Calu3 (cell line): ENCODE data around the gene NPW. TPM values are rescaled to one million over a fixed set of nuclear protein-coding genes. Genes with fewer than 3 reads are reported as not detected.

Experiments used
- BruUV-seq: library from RNA; stranded (reverse); fragments of 400-500 nt; replicated peaks from 2 replicates; lab custom pipeline; 2021; lab: Mats Ljungman, UMichigan
- CTCF ChIA-PET: fragments of 300-600 bp; sonication (Branson Sonifier 250); formaldehyde crosslinking; loops from one replicate; lab custom pipeline; 2022; ENCODE audit warnings: antibody characterized with exemption; lab: Charles Lee
- DNase-seq: peaks from one replicate; pipeline ENCODE4 v3.0.0; 2022
- H3K27ac Mint-ChIP-seq: one replicate; pipeline ENCODE4 v1.8.0; 2022; ENCODE audit warnings: mixed read lengths; ENCODE audit not compliant: unreplicated experiment
- H3K27me3 Mint-ChIP-seq: one replicate; pipeline ENCODE4 v1.8.0; 2022; ENCODE audit warnings: mixed read lengths; ENCODE audit not compliant: unreplicated experiment
- H3K36me3 Mint-ChIP-seq: one replicate; pipeline ENCODE4 v1.8.0; 2022; ENCODE audit warnings: mild to moderate bottlenecking, moderate library complexity, mixed read lengths; ENCODE audit not compliant: insufficient read depth, unreplicated experiment
- H3K4me1 Mint-ChIP-seq: one replicate; pipeline ENCODE4 v1.8.0; 2022; ENCODE audit warnings: mild to moderate bottlenecking, low read depth, mixed read lengths; ENCODE audit not compliant: unreplicated experiment
- H3K4me3 Mint-ChIP-seq: one replicate; pipeline ENCODE4 v1.8.0; 2022; ENCODE audit warnings: mild to moderate bottlenecking, low read depth, moderate library complexity, mixed read lengths; ENCODE audit not compliant: unreplicated experiment
- H3K9me3 Mint-ChIP-seq: one replicate; pipeline ENCODE4 v1.8.0; 2022; ENCODE audit warnings: low read depth, mixed read lengths; ENCODE audit not compliant: unreplicated experiment
- intact Hi-C: fragments of 100-400 bp; cut with micrococcal nuclease; formaldehyde crosslinking; loops from one replicate; pipeline ENCODE4 v1.10.0; 2022; ENCODE audit not compliant: unreplicated experiment
- total RNA-seq: library from RNA; stranded (reverse); gene quantifications from 2 replicates; pipeline ENCODE4 v1.2.3, GENCODE V29; 2022
- TF ChIP-seq, protein P1 (sequence below): fragments of 200-600 bp; IDR thresholded peaks from one replicate; pipeline ENCODE4 v1.8.0; 2022; ENCODE audit warnings: antibody characterized with exemption; ENCODE audit not compliant: unreplicated experiment

The NPW gene
- total RNA-seq, 1 experiment from 2014 or later = 1.5 TPM

DNA sequence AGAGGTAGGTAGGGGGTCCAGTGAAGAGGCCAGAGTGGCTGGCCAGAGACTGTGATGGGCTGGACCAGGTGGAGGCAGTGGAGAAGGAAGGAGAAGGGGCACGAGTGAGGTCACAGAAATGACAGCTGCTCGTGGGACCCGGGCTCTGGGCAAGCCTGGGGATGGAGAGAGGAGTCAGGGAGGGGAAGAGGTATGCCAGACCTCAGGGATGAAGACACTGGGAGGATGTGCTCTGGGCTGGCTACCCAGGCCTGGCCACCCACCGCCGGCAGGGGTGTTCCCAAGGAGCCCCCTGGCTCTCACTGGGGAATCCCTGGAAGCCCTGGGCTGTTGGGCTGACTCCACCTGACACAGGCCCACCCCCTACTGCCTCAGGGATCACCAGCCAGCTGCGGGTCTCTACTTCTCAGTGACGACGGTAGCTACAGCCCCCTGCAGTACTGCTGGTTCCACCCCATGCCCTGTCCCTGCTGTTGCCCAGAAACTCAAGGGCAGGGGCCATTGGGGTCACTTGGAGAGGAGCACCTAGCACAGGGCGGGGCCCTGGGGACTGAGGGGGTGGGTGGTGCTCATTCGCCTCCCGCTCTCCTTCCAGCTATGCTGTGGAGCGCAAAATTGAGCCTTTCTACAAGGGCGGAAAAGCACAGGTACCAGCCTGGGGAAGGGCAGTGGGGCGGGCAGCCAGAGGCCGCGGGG lies 46.0 kb upstream of the NPW start:
- peak overlapping the region; percentile 70 for H3K27ac Mint-ChIP-seq

DNA sequence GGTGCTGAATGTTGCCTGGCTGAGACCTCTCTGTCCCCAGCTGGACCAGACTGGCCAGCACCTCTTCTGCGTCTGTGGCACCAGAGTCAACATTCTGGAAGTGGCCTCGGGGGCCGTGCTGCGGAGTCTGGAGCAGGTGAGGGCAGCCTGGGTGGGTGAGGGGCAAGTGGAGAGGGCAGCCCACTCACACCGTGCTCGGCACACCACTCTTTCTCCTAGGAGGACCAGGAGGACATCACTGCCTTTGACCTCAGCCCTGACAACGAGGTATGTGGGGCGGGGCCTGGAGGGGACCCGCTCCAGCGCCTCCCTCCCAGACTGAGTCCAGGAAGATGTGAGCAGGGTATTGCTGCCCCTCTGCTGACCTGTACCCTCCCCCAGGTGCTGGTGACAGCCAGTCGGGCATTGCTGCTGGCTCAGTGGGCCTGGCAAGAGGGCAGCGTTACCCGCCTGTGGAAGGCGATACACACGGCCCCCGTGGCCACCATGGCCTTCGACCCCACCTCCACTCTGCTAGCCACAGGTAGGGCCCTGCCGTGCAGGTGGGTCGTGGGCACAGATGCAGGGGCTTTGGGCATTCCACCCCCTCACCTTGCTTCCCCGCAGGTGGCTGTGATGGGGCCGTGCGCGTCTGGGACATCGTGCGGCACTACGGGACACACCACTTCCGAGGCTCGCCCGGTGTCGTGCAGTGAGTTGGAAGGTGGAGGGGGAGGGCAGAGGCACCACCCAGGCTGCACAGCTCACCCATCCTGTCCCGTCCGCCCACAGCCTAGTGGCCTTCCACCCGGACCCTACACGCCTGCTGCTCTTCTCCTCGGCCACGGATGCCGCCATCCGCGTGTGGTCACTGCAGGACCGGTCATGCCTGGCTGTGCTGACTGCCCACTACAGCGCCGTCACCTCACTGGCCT lies 45.2 kb upstream of the NPW start:
- peak overlapping the region; percentile 8 for H3K4me3 Mint-ChIP-seq
- intact Hi-C loops = no loop called here

More for the DNA sequence above, 46.0 kb upstream of the NPW start:
- BruUV-seq = no TSS peak
- H3K4me1 Mint-ChIP-seq = peaks cover 15% of the 10 kb centered on the region
- DNase-seq = no peak
- no peaks in the 10 kb centered on the region for H3K9me3 Mint-ChIP-seq
- H3K36me3 Mint-ChIP-seq = peaks cover 62% of the 10 kb centered on the region
- CTCF ChIA-PET = no interaction called here
- TF ChIP-seq, protein P1, sequence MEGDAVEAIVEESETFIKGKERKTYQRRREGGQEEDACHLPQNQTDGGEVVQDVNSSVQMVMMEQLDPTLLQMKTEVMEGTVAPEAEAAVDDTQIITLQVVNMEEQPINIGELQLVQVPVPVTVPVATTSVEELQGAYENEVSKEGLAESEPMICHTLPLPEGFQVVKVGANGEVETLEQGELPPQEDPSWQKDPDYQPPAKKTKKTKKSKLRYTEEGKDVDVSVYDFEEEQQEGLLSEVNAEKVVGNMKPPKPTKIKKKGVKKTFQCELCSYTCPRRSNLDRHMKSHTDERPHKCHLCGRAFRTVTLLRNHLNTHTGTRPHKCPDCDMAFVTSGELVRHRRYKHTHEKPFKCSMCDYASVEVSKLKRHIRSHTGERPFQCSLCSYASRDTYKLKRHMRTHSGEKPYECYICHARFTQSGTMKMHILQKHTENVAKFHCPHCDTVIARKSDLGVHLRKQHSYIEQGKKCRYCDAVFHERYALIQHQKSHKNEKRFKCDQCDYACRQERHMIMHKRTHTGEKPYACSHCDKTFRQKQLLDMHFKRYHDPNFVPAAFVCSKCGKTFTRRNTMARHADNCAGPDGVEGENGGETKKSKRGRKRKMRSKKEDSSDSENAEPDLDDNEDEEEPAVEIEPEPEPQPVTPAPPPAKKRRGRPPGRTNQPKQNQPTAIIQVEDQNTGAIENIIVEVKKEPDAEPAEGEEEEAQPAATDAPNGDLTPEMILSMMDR = no peak
- peak overlapping the region; percentile 99 for H3K4me3 Mint-ChIP-seq
- intact Hi-C loops = no loop called here
- no peaks in the 10 kb centered on the region for H3K27me3 Mint-ChIP-seq

DNA sequence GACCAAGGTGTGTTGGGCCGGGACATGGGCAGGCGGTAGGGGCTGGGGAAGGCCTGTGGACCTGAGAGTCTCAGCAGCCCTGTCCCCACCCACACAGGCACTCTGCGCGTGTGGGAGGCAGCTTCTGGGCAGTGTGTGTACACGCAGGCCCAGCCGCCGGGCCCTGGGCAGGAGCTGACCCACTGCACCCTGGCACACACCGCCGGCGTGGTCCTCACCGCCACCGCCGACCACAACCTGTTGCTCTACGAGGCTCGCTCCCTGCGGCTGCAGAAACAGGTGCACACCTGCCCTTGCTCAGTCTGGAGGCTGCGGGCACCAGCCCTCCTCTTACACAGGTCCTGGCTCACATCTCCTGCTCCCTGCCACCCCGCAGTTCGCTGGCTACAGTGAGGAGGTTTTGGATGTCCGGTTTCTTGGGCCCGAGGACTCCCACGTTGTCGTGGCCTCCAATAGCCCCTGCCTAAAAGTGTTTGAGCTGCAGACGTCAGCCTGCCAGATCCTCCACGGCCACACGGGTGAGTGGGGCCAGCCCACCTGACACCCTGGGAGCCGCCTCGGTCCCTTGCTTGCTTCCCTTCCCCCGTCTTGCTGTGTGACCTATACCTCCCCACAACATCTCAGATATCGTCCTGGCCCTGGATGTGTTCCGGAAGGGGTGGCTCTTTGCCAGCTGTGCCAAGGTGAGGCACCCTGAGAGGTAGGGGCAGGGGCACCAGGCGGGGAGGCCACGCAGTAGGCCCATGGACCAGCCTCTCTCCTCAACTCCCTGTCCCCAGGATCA lies 44.0 kb upstream of the NPW start:
- Mint-ChIP-seq H3K9me3 (no peaks in the 10 kb centered on the region), H3K27ac (no peak overlapping the region), H3K36me3 (peaks cover 80% of the 10 kb centered on the region), H3K27me3 (no peaks in the 10 kb centered on the region), H3K4me3 (peak overlapping the region; percentile 34), H3K4me1 (peaks cover 17% of the 10 kb centered on the region)
- no TSS peak for BruUV-seq
- CTCF ChIA-PET = no interaction called here
- intact Hi-C loops = no loop called here
- DNase-seq = no peak
- TF ChIP-seq, protein P1 = no peak

More for the DNA sequence above, 45.2 kb upstream of the NPW start:
- CTCF ChIA-PET = no interaction called here
- Mint-ChIP-seq H3K36me3 (peaks cover 67% of the 10 kb centered on the region), H3K27ac (no peak overlapping the region), H3K9me3 (no peaks in the 10 kb centered on the region), H3K27me3 (no peaks in the 10 kb centered on the region), H3K4me1 (peaks cover 15% of the 10 kb centered on the region)
- TF ChIP-seq, protein P1 = no peak
- TSS peak; percentile 8 for BruUV-seq
- no peak for DNase-seq

DNA sequence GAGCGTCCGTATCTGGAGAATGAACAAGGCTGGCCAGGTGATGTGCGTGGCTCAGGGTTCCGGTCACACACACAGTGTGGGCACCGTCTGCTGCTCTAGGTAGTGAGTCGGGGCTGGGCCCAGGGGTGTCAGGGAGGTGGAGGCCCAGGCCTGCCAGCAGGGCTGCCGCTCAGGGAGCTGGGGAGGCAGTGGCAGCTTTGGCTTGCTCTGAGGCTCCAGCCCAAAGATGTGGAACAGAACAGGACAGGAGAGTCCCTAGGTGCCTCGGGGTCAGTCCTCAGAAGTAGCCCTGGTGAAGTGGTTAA lies 43.4 kb upstream of the NPW start:
- peak overlapping the region; percentile 34 for H3K4me3 Mint-ChIP-seq
- no peaks in the 10 kb centered on the region for H3K9me3 Mint-ChIP-seq
- BruUV-seq = no TSS peak
- CTCF ChIA-PET = no interaction called here
- intact Hi-C loops = no loop called here
- H3K4me1 Mint-ChIP-seq = peaks cover 22% of the 10 kb centered on the region
- no peaks in the 10 kb centered on the region for H3K27me3 Mint-ChIP-seq
- no peak for DNase-seq
- TF ChIP-seq, protein P1 = no peak
- no peak overlapping the region for H3K27ac Mint-ChIP-seq
- H3K36me3 Mint-ChIP-seq = peaks cover 80% of the 10 kb centered on the region
